ENCODE measurements around the gene TMEM179.

GRCh38 chr14:104583424-104584306 is 20.9 kb downstream of the TMEM179 start:
- TF ChIP-seq, protein P1, sequence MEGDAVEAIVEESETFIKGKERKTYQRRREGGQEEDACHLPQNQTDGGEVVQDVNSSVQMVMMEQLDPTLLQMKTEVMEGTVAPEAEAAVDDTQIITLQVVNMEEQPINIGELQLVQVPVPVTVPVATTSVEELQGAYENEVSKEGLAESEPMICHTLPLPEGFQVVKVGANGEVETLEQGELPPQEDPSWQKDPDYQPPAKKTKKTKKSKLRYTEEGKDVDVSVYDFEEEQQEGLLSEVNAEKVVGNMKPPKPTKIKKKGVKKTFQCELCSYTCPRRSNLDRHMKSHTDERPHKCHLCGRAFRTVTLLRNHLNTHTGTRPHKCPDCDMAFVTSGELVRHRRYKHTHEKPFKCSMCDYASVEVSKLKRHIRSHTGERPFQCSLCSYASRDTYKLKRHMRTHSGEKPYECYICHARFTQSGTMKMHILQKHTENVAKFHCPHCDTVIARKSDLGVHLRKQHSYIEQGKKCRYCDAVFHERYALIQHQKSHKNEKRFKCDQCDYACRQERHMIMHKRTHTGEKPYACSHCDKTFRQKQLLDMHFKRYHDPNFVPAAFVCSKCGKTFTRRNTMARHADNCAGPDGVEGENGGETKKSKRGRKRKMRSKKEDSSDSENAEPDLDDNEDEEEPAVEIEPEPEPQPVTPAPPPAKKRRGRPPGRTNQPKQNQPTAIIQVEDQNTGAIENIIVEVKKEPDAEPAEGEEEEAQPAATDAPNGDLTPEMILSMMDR (IDR thresholded peaks at IDR 0.05) = no peak
- TF ChIP-seq POLR2A (IDR thresholded peaks at IDR 0.05) (no peak), POLR2AphosphoS5 (IDR thresholded peaks at IDR 0.05) (no peak), EP300 (IDR thresholded peaks at IDR 0.05; ENCODE audit: low read depth) (no peak)
